GM23338 (cell line): Measurements from ENCODE around the gene MEIG1.
"Not testable (repeated sequence)": the region's sequence is repeated elsewhere in the genome, so short reads cannot be mapped to it uniquely, and the experiment has no call there.

ENCODE experiments used
- CREB1 ChIP-seq: fragments of 250-450 bp; sonication (Bioruptor Pico); IDR thresholded peaks from 2 replicates; pipeline ENCODE4 v1.5.0; 2020; ENCODE audit warnings: low read depth, mild to moderate bottlenecking, moderate library complexity
- CTCF ChIP-seq, 2 experiments: fragments of 200-600 bp in 1 of 2; sonication (generic) in 1 of 2; conservative IDR thresholded peaks; 2 replicates each; pipeline versions ENCODE4 v1.5.1 to v1.6.1; 2016 to 2017; ENCODE audit warnings: antibody characterized with exemption in 2 of 2, low read depth in 2 of 2, mild to moderate bottlenecking in 2 of 2, moderate library complexity in 1 of 2
- EZH2 ChIP-seq: fragments of 200-600 bp; sonication (generic); IDR thresholded peaks from one replicate; pipeline ENCODE4 v1.8.0; 2017; ENCODE audit warnings: antibody characterized with exemption, mild to moderate bottlenecking, low read depth; ENCODE audit not compliant: unreplicated experiment
- EZH2phosphoT487 ChIP-seq: fragments of 200-600 bp; sonication (generic); IDR thresholded peaks from one replicate; pipeline ENCODE4 v1.8.1; 2018; ENCODE audit warnings: antibody characterized with exemption; ENCODE audit not compliant: unreplicated experiment
- JUNB ChIP-seq: IDR thresholded peaks from one replicate; pipeline ENCODE4 v1.6.1; 2016; ENCODE audit warnings: antibody characterized with exemption; ENCODE audit not compliant: unreplicated experiment
- POLR2AphosphoS5 ChIP-seq: IDR thresholded peaks from 2 replicates; pipeline ENCODE4 v1.6.1; 2016; ENCODE audit warnings: antibody characterized with exemption, low read depth
- REST ChIP-seq: IDR thresholded peaks from one replicate; pipeline ENCODE4 v1.6.1; 2018; ENCODE audit warnings: antibody characterized with exemption; ENCODE audit not compliant: unreplicated experiment
- STAT1 ChIP-seq: IDR thresholded peaks from one replicate; pipeline ENCODE4 v1.6.1; 2016; ENCODE audit warnings: antibody characterized with exemption; ENCODE audit not compliant: unreplicated experiment
- ZNF114 ChIP-seq: fragments of 250-450 bp; sonication (Bioruptor Pico); IDR thresholded peaks from 2 replicates; pipeline ENCODE4 v1.5.0; 2020; ENCODE audit warnings: mild to moderate bottlenecking, moderate library complexity
- ZNF331 ChIP-seq: fragments of 250-450 bp; sonication (Bioruptor Pico); IDR thresholded peaks from 2 replicates; pipeline ENCODE4 v1.5.0; 2020; ENCODE audit warnings: low read depth, mild to moderate bottlenecking, moderate library complexity
- ZNF462 ChIP-seq: fragments of 250-450 bp; sonication (Bioruptor Pico); IDR thresholded peaks from 2 replicates; pipeline ENCODE4 v1.5.0; 2020; ENCODE audit warnings: mild to moderate bottlenecking, moderate library complexity

- not testable (repeated sequence) for TF ChIP-seq CTCF (conservative IDR thresholded peaks at IDR 0.05; ENCODE audit: low read depth in 2 of 2); EZH2; POLR2AphosphoS5; EZH2phosphoT487; REST; ZNF114 (CRISPR knock-in tag); CREB1 (CRISPR knock-in tag); JUNB; STAT1; ZNF462 (CRISPR knock-in tag); ZNF331 (CRISPR knock-in tag)
Observed at GRCh38 chr10:14992336-14992735, 33.1 kb downstream of the MEIG1 start.
